ENCODE measurements around the gene CSTB.

CSTB gene

DNA sequence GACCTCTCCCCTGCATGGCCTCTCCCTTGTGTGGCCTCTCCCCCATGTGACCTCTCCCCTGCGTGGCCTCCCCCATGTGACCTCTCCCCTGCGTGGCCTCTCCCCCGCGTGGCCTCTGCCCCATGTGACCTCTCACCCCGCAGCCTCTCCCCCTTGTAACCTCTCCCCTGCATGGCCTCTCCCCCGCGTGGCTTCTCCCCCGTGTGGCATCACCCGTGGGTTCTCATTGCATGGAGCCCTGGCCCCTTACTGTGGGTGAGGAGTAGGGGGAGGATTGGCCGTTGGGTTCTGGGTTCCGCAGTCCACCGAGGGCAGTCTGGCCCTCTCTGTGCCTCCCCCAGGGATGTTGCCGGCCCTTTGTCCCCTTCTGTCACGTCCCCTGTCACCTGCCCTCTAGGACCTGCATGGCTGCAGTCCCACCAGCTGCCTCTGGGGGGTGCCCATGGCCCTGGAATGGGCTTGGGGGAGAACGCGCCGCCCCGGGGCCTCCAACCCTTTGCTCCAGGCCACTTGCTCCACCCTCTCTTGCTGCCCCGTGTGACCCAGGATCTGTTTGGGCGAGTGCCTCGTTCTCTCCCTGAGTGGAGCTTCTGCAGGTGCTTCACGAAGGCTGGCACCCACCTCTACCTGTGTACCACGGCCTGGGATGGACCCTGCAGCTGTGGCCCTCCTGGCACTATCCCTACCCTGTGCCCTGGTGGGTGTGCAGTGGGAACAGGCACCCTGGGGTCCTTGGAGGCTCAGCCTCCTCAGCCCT is 34.6 kb upstream of the CSTB start:
- peak; percentile 87 for DNase-seq (ENCODE audit: low spot score)

DNA sequence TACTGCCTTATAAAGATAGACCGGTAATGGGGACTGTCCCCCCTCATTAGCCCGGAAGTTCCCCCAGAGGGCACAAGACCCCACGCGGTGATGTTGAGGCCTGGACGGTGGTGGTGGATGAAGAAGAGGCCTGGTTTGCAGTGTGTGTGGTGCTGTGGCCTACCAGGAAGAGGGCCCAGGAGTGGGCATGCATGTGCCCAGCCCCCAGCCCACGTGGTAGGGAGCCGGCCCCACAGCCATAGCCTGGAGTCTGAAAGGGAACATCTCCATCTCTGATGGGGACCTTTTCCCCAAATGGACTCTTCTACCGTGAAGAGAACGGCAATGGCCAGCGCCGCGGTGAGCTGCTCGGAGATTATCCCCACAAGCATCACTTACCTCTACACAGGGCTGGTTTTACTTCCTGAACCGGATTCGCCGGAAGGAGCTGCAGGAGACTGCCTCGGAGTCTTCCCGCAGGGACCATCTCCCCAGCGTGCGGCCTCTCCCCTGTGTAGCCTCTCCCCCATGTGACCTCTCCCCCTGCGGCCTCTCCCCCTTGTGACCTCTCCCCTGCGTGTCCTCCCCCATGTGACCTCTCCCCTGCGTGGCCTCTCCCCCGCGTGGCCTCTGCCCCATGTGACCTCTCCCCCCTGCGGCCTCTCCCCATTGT is 33.9 kb upstream of the CSTB start:
- DNase-seq (ENCODE audit: low spot score) = no peak

DNA sequence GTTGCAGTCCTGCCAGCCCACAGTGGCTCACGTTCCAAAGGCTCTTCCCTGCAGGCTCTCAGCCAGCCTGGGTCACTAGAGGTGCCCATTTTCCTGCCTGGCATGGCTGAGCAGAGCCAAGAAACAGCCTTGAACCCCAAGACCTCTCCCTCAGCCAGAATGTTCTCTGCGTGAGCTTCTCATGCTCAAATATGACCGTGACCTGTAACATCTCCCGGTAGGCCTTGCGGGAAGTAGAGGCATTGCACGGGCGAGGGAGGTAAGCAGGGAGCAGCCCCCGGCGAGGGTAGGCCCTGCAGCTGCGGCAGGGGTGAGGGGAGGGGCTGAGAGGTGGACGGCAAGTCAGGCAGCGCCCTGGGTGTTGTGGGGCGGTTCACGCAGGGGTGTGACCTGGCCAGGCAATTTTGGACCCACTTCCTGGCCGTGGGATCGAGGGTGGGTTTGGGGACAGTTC is 33.3 kb upstream of the CSTB start:
- DNase-seq (ENCODE audit: low spot score) = no peak

DNA sequence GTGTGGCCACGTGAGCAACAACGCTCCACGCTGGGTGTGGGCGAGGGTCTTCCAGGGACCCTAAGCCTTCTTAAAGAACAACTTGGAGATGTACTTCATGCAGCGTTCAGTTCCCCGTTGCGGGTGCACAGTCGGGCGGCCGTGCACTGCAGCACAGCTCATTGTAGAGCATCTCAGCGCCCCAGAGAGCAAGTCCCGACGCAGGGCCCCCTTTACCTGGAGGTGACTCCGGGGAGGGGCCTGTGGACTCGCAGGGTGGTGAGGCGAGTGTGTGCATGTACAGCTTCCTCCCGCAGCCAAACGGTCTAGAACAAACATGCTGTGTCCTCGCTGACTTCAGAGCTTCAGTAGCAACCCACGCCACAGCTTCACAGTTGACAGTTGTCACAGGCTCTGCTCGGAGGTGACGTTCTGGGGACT is 32.7 kb upstream of the CSTB start:
- DNase-seq (ENCODE audit: low spot score) = no peak

DNA sequence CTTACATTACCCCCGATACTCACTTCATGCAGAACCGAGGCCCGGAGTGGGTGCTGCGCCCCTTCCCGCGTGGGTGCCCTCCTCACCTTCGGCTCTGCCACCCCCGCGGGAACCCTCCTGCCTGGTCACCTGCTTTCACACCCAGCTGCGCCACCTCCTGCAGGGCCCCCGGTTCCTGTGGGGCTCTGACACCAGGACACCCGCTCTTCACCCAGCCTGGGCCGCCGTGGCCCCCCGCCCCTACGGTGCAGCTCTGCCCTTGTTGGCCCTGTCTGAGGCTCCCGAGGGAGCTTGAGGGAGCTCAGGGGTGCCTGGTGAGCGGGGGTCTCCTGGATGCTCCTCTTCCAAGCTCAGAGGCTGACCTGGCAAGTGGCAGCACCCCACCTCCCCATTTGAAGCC is 32.3 kb upstream of the CSTB start:
- no peak for DNase-seq (ENCODE audit: low spot score)

DNA sequence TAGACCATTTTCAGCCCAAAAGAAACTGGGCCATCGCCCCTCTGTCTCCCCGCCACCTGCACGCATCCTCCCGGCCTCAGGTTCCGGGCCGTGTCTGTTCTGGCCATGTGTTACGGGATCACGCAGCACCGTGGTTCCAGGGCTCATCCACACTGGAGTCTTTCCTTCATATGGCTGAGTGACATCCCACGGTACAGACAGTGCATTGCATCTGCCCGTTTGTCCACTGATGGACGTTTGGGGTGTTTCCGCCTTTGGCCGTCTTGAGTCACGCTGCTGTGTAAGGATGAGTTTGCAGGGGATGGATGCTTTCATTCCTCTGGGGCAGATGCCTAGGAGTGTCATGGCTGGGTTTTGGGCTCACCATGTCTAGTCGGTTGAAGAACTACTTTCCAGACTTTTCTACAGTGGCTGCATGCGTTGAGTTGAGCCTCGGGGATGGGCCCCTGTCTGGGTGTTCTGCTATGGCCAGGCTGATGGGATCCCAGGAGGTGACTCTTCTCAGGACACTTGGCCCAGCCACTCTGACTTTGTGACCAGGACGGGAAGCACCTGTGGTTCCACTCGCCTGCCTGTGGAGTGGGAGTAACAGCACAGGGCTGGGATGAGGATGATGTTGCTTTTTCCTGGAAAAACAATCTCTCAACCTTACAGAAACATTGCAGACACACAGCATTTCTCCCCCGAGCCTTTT is 30.1 kb upstream of the CSTB start:
- DNase-seq (ENCODE audit: low spot score) = no peak

DNA sequence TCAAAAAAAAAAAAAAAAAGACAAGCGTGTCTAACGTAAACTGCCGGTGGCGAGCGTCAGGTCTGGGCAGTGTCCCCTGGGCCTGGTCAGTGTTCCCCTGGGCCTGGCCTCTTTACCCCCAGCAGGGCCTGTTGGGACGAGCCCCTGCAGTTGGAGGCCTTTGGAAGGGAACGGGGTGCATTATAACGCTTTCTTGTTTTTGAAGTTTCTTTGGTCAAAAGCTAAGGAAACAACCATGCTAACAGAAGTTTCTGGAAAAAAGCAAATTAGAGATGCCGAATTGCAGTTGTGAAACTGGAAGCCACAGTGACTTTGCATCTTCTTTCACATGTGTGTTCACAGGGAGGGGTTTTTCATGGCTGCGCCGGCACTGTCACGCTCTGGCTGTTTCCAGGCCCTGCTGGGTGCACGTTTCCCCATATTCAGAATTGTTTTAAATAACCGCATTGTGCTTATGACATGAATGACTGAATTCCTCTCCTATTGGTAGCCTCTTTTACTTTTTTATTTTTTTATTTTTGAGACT is 29.2 kb upstream of the CSTB start:
- DNase-seq (ENCODE audit: low spot score) = peak; percentile 16

DNA sequence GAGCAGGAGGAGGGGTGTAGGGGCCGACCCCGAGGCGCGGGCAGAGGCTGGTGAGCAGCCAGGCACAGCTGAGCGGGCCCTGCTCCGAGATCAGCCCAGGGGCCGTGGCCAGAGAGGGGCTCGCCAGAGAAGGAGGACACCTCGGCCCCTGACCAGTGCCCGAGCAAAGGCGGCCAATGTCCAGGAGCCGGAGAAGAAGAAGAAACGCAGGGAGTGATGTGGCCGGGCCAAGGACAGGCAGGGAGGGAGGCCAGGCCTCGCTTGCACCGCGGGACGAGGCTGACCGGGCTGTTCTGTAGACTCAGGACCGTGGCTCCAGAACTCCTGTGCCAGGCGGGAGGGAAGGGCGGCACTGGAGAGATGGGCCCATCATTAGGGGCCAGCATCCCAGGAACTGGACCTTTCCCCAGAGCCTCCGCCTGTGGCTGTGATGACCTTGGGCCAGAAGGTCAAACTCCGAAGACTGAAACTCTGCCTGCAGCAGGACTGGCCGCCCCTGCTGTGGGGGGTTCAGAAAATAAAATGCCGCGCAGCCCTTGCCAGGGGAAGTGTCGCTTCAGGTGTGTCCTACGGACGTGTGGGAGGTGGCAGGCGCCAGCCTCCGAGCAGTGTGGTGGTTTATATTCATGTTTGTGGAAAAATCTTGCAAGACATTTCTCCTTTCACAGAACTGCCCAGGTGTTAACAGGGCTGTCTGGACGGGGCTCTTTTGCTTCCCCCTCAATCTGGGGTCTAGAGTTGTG is 27.6 kb upstream of the CSTB start:
- no peak for DNase-seq (ENCODE audit: low spot score)

DNA sequence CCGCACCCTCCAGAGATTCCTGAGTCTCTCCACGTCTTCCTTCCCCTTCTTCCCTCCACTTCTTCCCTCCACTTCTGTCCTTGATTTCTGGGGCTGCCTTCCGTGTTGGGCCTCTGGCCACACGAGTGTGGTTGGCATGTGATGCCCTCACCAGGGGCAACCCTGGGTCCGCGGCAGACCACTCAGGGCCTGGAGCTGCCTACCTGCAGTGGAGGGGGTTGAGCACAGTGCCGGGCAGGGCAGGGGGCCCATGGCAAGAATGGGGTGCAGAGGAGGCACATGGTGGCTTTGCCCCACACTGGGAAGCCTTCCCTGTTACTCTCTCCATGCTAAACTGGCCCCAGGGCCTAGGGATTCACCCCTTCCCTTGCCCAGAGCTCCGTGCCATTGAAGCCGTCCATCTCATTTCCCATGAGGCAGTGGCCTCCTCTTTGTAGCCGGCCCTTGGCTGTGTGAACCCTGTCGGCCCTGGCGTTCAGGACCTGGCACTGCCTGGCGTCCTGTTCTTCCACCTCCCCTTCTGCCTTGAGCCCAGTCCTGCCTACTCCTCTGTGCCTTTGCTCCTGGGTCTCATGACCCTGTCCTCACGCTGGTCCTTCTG is 26.7 kb upstream of the CSTB start:
- DNase-seq (ENCODE audit: low spot score) = no peak

DNA sequence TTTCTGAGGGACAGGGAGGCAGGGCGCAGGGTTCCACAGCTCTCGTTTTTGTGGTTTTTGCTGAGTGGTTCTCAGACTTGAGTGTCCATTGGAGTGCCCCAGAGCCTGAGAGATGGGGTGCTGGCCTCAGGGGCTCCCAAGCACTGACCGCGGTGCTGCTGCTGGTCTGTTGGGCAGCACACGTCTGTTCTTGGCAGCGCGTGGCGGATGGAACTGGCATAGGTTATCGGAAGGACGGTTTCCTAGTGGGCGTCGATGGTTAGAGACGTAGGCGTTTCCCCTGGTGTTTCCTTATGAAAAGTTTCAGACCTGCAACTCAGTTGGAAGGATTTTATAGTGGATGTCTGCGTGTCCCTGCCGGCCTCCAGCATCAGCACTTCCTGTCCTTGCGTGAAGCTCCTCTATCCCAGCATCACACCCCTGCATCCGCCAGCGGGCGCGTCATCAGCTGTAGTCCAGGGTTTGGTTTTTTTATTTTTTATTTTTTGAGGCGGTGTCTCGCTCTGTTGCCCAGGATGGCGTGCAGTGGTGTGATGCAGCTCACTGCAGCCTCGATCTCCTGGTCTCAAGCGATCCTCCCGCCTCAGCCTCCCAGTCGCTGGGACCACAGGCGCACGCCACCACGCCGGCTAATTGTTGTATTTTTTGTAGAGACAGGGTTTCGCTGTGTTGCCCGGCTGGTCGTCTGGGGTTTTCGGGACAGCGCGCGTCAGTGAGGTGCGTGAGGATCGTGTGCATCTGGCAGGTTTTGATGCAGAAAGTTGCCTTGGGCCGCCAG is 25.1 kb upstream of the CSTB start:
- DNase-seq (ENCODE audit: low spot score) = no peak

DNA sequence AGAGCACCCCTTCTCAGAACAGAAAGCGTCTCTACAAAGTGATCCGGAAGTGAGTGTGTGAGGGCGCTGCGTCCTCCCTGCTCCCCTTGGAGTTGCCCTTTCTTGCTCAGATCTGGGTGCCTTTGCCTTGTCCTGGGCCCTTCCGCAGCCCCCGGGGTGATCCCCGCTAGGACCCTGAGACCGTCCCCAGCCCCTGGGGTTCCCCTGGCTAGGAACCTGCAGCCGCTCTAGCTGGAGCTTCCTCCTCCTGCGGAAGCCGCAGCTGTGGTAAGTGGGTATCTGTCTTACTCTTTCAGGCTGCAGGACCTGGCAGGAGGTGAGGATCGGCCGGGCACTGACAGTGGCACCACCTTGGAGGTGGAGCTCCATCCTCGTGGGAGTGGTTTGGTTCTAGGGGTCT is 24.5 kb upstream of the CSTB start:
- no peak for DNase-seq (ENCODE audit: low spot score)

DNA sequence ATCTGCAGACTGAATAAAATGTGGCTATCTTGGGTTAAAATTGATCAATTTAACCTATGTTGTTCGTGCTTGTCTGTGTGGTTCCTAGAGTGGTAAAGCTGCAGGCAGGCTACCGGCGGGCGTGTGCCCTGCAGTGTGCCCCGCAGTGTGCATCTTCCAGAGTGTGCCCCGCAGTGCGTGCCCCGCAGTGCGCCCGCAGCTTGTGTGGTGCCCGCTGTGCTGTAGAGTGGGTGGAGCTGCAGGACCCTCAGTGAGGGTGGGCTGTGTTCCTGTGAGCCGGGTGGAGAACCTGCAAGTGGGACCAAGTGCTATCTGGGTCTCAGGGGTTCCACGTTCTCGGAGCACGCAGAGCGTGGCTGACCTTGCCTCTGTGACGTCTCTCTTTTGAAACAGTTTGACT is 24.0 kb upstream of the CSTB start:
- no peak for DNase-seq (ENCODE audit: low spot score)

DNA sequence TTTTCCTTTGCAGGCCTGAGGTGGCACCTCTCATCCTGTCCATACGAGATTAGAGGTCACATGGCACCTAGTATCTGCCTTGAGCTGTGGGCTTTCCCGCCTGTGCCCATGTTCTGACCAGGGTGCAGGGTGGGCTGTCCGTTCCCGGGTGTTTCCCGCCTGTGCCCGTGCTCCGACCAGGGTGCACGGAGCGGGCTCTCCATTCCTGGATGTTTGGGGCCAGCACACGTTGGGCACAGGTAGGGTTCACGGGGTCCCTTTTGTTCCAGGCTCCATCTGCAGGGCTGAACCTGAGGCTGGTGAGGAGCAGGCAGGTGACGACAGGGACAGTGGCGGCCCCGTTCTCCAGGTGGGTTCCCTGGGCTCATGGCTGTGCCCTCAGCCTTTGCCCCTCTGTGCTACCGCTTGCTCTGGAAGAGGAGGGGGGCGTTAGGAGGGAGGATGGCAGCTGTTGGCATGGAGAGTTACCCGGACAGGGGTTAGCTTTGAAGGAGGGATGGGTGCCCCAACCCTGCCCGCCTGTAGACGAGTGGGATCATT is 23.3 kb upstream of the CSTB start:
- no peak for DNase-seq (ENCODE audit: low spot score)

DNA sequence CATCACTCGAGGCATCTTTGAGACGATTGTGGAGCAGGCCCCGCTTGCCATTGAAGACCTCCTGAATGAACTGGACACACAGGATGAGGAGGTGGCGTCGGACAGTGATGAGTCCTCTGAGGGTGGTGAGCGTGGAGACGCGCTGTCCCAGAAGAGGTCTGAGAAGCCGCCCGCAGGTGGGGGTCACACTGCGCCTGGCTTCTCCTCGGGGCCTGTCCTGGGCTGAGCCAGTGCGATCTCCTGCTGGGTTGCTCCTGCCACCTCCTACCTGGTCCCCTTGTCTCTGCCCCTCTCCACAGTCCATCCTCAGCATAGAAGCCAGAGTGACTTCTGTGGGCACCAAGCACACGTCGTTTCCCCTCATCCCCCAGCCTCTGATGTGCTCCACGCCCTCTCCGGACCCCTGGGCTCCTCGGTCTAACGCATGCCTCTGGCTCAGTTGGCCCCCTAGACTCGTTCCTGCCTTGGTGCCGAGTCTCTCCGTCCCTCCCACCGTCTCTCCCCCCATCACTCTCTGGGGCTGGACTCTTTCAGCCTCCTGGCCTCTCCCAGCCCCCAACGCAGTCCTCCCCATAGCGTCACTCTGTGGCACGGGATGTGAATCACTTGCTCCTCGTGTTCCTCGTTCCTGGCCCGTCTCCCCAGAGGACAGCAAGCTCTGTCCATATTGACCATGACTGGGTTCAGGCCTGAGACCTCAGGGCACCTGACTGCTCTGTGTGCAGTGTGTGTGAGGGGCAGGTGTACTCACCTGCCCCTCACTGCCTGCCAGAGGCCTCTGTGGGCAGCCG is 22.0 kb upstream of the CSTB start:
- DNase-seq (ENCODE audit: low spot score) = no peak

DNA sequence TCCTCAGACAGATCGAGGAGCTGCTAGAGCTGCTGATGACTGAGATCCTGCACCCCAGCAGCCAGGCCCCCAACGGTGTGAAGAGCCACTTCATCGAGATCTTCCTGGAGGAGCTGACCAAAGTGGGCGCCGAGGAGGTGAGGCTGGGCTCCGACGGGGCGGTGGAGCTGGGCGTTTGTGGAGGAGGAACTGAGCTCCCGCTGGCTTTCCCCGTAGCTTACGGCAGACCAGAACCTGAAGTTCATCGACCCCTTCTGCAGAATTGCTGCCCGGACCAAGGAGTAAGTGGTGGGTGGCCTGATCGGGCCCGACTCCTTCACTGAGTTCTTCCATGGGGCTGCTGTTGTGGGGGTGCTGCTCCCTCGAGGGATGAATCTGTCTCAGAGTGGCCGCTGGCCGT is 21.3 kb upstream of the CSTB start:
- DNase-seq (ENCODE audit: low spot score) = no peak

DNA sequence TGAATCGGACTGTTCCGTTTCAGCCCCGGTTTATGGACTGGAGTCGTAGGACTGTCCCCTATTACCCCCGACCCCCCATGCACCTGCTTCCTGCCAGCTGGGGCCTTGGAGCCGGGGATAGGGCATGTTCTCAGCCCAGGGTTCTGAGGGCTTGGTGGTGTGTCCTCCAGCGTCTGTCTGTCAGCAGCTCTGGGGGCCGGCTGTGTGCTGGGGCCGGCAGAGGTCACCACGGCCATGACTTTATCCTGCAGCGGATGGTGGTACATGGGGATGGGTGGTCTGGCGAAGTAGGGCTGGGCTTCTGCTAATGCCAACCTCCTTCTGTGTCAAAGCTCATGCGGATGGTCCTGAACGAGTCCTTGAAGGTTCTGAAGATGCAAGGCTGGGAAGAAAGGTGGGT is 18.7 kb upstream of the CSTB start:
- DNase-seq (ENCODE audit: low spot score) = no peak

DNA sequence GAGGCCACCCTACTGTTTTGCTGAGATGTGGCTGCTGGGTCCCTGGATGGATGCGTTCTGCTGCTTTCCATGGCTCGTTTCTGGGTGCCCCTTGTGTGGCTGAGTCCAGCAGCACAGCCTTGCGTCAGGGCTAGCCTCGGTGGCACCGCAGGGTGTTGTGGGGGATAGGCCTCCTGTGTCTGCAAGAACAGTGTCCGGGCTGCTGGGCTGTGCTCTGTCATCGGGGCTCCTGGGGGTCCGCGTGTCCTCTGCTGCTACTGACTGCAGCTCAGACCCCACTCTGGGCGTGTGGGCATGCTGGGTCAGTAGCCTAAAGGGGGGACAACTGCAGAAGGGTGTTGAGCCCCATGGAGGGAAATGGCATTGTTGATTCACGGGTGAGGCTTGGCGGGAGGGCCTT is 18.2 kb upstream of the CSTB start:
- no peak for DNase-seq (ENCODE audit: low spot score)

DNA sequence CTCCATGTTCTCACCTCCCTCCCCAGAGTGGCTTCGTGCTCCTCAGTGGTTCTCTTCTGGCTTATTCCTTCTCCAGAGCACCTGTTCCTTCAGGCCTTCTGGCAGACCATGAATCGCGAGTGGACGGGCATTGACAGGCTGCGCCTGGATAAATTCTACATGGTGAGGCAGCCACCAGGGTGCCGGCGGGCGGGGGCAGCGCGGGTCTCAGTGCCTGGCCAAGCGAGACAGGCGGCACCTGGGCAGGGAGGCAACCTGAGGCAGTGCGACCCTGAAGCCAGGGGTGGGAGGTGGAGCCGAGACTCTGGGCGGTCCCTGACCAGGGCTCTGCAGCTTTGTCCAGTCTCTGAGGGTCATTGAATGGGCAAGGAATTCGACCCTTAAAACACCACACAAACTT is 17.1 kb upstream of the CSTB start:
- DNase-seq (ENCODE audit: low spot score) = no peak

DNA sequence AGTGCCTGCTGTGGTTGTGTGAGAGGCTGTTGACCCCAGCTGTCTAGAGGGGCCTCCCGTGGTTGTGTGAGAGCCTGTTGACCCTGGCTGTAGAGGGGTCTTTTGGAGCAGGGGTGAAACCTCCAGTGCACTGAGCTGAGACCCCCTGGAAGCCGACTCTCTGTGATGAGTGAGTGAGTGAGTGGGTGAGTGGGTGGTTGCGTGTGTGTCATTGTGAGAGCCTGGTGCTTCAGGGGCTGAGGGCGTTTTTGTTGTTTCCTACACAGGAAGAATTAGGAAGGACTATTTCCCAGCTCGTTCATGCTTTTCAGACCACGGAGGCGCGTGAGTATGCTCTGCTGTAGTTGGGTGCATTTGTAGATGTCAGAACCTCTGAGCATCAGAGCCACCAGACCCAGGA is 16.3 kb upstream of the CSTB start:
- no peak for DNase-seq (ENCODE audit: low spot score)

DNA sequence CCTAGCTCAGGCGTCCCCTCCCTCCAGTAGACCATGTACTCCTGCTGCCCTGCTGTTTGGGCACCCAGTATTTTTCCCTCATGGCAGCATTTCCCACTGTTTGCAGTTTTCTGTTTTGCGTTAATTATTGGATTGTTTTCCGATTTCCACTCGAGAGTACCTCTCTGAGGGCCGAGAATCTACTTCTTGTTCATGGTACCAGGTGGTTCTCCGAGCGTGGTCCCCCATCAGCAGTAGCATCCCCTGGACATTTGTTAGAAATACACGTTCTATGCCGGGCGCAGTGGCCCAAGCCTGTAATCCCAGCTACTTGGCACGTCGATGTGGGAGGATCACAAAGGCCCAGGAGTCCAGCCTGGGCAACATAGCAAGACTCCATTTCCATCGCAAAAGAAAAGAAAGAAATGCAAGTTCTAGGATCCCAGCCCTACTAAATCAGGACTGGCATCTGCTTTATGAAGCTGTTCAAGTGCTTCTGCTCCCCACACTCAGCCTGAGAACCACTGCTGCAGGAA is 14.0 kb upstream of the CSTB start:
- peak; percentile 8 for DNase-seq (ENCODE audit: low spot score)

Measured in hematopoietic multipotent progenitor cell treated with erythropoietin and hydrocortisone succinate and interleukin-3 and kit ligand, for 15 days (in vitro differentiated cells).